HG02840 (cell line): ENCODE results near the gene CNTFR.

Source experiments
- ATAC-seq: cut with Tn5 transposase; IDR thresholded peaks from one replicate; pipeline ENCODE4 v1.9.1; 2021; ENCODE audit warnings: mild to moderate bottlenecking, moderate library complexity, moderate number of reproducible peaks; ENCODE audit not compliant: unreplicated experiment, low FRiP score

CNTFR gene

DNA sequence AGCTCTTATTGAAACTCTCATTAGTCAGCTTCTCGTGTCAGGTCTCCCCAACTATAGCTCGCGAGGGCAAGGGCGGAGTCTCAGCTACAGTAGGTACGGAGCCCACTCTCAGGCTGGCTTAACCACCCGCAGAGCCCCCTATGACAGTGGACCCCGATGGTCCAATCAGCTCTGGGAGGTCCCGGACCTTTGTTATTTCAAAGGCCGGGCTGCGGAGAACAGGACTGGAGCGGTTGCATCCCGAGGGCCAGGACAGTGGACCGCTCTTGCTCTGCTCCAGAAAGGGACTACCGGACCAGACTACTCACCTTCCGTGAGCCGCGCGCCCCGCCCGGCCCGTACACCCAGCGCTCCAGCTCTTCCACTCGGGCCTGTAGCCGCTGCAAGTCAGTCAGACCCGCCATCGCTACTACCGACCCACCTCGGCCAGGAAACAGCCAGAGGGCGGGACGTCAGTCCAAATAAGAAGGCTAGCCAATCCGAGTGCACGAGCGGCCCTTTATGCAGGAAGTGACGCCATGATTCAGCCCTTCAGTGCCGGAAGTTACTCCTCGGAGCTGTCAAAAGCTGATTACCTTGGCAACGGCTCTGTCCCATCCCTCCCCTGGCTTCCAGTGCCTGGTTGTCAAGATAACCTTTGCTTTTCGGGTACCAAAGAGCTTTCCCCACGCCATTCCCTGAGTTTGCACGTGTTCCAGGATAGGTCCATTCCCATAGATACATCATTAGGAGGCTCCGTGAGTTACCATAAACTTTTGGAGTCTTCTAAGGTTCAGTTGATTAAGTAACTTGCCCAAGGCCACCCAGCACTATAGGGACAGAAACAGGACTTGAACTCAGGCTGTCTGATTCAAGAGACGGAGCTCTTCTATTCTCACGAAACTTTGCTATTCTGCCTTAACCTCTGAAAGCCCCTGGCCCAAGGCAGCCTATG, 30.8 kb upstream of the CNTFR start, which contains the start of gene DCTN3:
Gene DCTN3, minus strand, starts transcription at position 435 of the 934 bp plus-strand sequence. Its CDS starts 31 bp downstream, at position 404.
- peak; percentile 97 for ATAC-seq

DNA sequence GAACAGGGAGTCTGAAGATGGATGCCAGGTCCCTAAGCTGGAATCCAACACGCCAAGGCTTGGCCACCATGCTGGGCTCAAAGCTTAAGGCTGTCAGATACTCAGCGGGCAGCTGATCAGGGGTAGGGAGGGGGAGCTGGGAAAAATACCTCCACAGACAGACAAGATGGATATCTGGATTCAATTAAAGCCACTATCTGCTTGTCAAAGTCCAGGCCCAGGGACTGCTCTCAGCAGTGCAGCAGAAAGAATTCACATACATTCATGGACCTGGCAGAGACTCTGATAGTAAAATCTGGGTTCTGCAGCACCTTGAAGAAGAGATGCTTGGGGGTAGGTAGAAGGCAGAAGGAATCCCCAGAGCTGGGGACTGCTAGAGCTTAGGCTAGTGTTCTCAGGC, 25.6 kb upstream of the CNTFR start:
- no peak for ATAC-seq

DNA sequence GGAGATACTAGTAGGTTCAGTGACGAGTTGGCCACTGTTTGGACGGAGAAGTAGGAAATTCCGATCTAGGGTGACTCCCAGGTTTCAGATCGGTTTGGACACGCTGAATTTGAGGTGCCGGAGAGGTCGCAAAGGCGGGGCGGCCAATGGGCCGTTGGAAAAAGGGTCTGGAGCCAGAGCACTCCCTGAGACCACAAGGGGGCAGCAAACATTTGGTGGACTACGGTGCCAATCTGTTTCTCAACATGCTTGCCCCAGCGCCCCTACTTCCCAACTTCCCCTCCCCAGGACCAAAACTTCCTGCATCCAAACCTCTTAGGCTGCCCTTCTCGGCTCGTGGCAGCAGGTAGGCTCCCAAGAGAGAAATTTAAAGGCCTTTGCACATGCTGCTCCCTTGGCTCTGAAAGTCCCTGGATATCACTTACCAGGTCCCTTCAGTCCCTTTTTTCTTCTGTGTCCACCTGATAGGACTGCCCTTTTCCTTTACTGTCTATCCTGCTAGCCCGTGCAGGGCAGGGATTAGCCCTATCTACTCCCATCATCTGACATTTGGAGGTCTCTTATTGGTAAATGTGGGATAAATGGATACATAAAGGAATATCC, 23.4 kb upstream of the CNTFR start:
- no peak for ATAC-seq

DNA sequence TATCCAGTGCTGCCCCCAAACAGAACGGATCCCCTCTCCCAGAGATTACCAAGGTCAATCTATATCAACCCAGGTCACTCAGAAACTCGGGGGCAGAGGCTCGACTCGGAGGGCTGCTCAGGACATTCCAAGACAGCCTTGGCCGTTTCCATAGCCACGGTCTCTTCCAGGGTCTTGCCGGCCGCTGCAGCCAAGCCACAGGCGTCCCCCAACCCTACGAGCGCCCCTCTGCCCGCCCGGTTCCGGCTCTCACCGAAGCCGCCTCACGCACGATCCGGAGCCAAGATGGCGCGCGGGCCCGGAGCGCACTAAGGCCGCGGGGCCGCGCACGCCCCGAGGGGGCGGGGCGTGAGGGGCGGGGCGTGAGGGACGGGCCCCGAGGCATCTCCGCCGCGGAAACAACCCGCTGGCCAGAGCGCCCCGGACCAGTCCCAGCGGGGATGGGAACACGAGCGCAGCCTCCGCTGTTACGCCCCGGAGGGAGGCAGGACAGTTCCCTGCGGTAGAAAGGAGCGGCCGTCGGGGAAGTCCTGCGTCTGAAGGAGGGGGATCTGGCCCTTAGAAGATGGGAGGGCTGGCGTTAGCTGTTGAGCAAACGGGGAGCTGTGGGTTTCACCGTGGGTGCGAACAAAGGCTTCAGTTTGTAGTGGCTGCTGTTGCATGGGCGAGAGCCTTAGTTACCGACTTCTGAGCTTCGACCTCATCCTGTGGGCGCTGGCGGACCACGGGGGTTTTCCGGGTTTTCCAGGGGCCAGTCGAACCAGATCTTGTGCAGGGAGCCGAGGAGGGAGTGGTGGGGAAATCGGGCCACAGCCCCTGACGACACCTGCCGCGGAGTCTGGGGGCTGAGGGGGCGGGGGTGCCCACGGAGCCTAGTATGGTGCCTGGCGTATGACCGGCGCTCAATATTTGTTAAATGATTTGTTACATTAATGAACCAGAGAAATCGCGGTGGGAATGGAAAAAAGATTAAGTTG, 22.6 kb upstream of the CNTFR start, which contains the start of gene RPP25L:
Gene RPP25L, minus strand, starts transcription at position 287 of the 977 bp plus-strand sequence. CDS start 801 bp downstream, outside the sequence.
- peak; percentile 82 for ATAC-seq

DNA sequence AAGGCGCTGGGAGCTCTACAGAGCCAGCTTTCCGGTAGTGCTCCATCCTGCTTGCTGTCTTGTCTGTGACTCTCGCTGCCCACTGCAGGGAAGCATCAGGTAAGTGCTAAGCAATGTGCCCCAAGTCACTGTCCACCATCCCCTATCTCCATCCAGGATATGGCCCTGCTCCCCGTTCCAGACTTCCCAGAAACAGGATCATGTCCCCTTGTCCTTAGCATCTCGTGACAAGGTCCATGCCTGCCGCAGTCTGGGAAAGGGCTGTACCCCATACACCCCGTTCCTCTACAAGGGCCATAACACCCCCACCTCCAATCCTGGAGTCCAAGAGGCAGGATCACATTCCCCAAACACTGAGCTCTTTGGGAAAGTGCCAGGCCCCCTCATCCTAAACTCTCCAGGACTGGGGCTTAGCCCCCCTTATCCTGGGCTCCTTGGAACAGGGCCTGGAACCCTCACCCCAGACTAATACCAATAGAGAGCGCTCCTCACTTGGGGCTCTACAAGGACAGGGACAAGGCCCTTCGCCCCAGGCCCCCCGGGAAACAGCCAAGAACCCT, 21.8 kb upstream of the CNTFR start:
- no peak for ATAC-seq

DNA sequence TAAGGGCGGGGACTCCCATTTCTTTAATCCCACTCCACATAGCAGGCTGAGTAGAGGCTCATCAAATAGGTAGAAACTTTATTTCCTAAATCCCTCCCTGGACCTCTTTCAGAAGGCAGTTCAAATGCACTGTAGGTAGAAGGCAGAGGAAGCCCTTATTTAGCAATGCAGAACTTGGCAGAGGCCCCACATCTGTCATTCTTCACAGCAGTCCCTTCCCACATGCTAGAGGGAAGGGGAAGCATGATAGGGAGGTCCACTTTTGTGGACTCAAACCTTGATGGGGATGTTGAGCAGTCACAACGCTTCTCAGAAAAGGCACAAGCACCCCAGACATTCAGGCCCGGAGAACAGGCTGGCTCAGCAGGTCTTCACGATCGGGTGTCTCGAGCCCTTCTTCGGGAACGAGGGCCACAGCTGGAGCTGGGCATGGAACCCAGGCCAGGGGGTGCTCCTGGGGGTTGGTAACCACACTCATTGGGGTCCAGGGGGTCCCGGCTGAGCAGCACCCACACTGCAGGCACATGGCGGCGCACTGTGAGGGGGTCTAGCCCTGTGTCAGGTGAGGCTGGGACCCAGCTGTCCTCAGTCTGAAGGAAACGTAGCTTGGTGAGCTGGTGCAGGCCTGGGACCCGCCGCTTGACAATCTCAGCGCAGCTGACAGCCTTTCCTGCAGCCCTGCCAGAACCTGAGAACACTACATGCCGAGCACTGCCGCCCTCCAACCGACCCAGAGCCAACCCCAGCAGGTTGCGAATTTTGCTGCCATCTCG, 21.1 kb upstream of the CNTFR start:
- ATAC-seq, result no peak

DNA sequence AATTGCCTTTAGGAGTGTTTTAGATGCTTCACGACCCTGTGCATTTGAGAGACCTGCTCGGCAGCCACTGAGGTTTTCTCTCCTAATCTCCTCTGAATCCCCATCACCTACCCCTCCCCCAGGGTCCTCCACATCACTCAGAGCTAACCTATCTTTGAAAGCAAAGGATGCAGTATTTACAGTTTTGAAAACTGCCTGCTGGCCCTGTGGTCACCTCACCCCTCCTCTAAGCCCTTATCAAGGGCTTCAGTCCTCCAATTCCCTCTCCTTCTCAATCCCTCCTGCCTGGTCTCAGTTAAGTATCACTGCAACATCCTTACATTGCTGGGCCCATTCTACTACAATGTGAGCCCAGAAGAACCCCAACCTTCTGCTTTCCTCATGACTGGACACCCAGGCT, 17.8 kb upstream of the CNTFR start:
- ATAC-seq, result no peak

DNA sequence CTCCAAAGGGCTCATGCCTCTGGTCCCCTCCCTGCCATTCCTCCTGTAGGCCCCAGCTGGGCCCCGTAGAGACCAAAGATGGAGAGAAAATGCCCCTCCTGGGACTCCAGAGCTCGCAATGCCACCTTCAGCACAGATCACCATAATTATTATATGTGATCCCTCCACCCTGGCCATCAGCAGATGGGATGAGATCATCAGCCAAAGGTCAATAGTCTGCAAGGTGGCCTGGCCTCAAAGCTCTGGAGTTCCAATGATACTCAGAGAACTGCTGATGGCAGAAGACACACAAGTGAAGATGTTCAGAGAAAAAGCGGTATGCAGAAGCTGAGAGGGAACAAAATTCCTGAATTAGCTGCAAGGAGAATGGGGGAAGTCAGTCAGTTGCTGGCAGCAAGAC, 17.4 kb upstream of the CNTFR start:
- no peak for ATAC-seq

DNA sequence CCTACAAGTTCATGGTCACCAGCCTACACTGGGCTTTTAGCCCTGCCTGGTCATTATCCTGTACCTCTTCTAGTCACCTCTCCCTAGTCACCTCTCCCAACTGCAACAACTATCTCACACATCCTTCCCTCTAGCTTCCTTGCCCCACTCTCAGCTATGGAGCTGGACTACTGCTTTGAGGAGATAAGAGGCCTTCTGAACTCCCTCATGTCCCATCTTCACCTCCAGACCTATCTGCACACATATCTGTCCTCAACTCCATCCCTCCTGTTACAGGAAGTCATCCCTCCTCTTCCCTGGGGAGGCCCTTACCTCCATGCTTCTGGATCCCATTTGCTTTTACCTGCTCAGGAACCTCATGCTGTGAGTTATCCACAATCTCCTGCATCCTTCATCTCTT, 16.7 kb upstream of the CNTFR start:
- no peak for ATAC-seq

DNA sequence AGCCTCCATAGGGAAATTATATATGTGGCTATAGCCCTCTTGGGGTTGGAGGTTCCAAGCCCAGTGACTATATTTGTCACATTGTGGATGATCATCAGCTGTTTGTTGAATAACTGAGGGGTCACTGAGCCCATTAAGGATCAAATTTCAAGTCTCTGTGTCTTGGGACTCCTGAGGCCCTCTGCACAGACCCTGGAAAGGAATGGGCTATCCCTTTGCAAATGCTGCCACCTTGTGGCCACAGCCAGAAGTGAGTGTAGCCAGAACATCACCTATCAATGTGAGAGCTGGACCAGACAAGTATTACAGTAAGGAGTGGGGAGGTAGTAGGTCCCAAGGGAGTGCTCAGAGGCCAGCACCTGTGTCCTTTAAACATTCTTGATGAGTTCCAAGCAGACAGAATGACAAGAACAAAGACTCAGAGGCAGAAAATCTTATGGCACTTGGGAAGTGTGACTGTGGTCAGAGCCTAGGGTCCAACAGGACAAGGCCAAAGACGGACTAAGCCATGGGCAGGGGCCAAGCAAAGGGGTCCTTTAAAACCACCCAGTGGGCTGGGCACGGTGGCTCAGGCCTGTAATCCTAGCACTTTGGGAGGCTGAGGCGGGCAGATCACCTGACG, 14.2 kb upstream of the CNTFR start:
- ATAC-seq, result no peak

DNA sequence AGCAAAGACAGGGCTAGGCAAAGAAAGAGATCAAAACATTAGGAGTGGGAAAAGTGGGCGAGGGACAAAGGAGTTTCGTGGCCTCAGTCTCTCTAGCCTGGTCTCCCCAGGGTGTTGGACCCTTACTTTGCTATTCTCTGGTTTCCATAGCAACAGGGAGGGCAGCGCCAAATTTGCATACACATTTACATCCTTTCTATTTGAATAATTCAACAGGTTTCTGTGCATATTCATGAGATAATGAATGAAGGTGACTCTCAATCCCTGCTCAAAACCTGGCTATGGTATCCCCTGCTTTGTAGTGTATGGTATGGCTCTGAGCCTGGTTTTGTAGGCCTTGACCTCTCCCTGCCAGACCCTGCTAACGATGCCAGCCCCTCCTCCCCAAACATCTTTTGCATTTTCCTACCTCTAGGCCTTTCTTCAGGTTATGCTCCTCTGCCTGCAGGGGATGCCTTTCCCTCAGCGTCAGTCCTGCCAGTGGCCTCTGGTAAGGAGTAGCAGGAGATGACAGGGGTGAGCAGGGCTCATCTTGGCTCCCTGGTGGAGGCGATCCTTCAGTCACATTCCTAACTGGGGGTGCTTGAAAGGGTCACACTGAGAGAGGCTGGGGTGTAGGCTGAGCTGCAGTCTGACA, 12.5 kb upstream of the CNTFR start:
- no peak for ATAC-seq

DNA sequence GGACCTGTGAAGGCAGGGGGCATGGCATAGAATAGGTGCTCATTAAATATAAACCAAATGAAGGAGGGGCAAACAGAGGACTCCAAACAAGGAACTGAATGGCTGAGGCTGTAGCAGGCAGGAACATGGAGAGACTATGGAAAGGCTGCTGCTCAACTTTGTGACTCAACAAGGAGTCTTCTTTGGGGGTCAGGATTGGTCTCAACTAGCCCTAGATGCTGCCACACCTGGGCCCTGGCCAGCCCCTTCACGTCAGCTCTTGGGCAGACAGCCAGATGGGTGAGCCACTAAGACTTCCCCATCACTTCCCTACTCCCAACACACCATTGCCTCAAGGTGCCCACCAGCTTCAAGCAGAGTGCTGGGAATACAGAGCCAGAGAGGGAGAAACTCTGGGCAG, 11.4 kb upstream of the CNTFR start:
- ATAC-seq, result no peak

DNA sequence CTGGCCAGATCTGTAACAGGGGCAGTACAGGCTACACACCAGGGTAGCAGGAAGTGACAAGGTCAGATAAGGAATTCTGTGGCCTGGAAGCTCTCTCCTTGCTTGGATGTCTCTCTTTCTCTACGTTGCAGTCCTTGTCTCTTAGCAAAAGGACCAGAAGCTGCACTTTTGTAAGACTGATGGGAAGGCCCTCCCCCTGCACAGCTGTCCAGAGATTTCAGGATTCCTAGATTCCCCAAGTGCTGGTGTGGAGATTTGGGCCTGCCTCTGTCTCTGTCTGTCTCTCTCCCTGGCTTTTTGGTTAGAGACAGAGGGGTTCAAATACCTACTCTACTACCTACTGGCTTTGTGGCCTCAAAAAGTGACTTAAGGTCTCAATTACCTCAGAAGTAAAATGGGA, 10.0 kb upstream of the CNTFR start:
- no peak for ATAC-seq

DNA sequence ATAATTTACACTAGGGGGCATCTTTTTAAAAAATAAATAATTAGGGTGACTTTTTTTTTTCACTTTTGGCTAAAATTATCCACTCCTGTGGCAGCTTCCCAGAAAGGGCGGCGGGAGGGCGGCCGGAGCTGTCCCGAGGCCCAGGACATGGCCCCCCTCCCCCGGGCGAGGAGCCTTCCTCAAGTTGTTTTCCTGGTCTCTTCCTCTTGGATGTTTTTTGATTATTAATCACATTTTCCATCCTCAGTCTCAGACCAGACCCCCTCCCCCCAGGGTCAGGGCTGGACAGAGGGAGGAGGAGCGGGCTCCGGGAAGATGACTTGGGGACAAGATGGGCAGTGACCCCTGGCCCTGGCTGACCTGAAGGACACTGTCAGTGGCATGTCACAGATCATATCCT, 4.7 kb upstream of the CNTFR start:
- no peak for ATAC-seq

DNA sequence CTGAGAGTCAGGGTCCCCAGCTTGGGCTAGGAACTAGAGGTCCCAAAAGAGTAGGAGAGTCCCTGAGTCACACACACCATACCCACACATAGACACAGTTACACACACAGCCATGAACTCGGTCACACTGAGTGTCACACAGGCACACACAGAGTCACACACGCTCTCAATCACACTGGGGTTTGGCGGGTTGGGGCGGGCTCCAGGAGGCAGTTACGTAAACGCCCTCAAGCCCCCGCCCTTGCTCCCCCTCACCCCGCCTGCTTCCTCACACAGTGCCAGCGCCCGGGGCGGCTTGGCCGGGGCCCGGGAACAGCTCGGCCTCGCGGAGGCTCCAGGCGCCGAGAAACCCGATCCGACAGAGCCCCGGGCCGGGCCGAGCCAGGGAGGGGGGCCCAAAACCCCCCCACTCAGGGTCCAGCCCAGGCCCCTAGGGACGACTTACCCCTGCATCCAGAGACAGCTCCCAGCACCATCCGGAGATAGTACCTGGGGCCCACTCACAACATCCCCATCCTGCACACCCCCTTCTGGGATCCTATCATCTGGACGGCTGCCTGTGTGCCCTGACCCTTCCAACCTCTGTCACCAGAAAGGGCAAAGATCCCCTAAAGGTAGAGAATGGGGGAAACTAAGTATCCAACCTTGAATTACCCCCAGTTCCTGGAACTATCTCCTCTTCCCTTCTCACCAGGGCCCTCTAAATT, 3.5 kb upstream of the CNTFR start:
- no peak for ATAC-seq

DNA sequence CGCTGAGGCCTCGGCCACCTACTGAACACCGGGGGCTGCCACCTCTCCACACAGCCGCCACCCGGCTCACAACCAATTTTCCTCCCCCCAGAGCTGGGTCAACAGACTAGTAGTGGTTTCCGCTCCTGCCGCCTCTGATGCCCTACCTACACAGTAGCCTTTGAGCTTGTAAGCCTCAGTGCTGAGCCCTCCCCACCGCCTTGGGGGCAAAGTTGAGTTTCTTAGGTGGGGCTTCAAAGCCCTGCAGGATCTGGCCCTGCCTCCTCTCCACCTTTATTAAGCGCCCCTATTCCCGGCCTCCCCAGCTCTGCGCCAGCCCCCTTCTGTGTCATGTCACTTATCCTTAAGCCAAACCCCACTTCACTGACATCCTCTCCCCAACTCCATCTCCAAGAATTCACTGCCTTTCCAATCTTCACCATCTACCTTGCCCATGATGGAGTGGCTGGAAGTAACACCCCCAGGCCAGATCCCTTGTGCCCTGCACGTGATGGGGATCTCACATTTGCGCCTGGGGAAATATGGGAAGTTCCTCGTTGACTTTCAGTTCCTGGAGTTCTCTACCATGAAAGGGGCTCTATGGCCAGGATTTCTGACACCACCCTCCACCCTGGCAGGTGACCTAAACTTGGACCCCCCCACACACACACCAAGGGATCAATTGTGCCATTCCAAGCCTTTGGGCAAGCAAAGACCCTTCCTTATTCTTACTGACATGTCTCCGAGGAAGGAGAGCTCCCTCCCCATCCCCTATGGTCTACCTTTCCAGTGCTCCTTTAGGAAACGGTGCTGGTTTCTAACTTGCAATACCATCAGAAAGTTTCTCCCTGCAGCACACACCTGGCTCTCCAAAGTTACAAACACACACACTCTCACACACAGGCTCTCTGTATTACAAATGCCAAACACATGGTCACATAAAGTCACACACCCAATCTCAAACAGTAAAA, 2.7 kb upstream of the CNTFR start:
- no peak for ATAC-seq
